ENCODE data around the gene RNF115. TPM values are rescaled to one million over a fixed set of nuclear protein-coding genes. Genes with fewer than 3 reads are reported as not detected.
"Not testable (repeated sequence)": the region's sequence is repeated elsewhere in the genome, so short reads cannot be mapped to it uniquely, and the experiment has no call there.

The RNF115 gene
- total RNA-seq, 6 donors from 2014 or later = 10.7 to 32.0 (median 19.0) TPM

- Histone ChIP-seq H3K9me3 (peaks cover 3 to 12% (median 11%) of the 10 kb centered on the region in 4 donors), H3K27ac (no peak overlapping the region), H3K27me3 (no peaks in the 10 kb centered on the region), H3K4me3 (no peak overlapping the region), H3K36me3 (peaks cover 0 to 7% (median 3%) of the 10 kb centered on the region in 4 donors), H3K4me1 (peaks cover 2 to 18% (median 7%) of the 10 kb centered on the region in 4 donors)
- no peak for TF ChIP-seq CTCF (IDR thresholded peaks at IDR 0.05)
- TF ChIP-seq POLR2A (IDR thresholded peaks at IDR 0.05) = no peak
- no peak for TF ChIP-seq POLR2AphosphoS5 (IDR thresholded peaks at IDR 0.05)
- no peak for TF ChIP-seq EP300 (IDR thresholded peaks at IDR 0.05)
- no peak for DNase-seq
- WGBS, 2 donors = 0 to 81% methylated on average over 1 of the region's 1 CpG
- no peak for ATAC-seq (ENCODE audit: low FRiP score in 2 of 2)
These were observed 27.1 kb downstream of the RNF115 start for GRCh38 chr1:145796753-145797152.

- DNase-seq (no peak), ATAC-seq (ENCODE audit: low FRiP score in 2 of 2) (no peak)
- Histone ChIP-seq H3K4me3 (no peak overlapping the region), H3K36me3 (peaks cover 0 to 7% (median 3%) of the 10 kb centered on the region in 4 donors), H3K27me3 (no peaks in the 10 kb centered on the region), H3K4me1 (peaks cover 0 to 4% (median under 1%) of the 10 kb centered on the region in 4 donors), H3K27ac (no peak overlapping the region), H3K9me3 (peaks cover 3 to 12% (median 11%) of the 10 kb centered on the region in 4 donors)
- no peak for TF ChIP-seq POLR2AphosphoS5 (IDR thresholded peaks at IDR 0.05)
- no peak for TF ChIP-seq POLR2A (IDR thresholded peaks at IDR 0.05)
- TF ChIP-seq EP300 (IDR thresholded peaks at IDR 0.05) = no peak
- TF ChIP-seq CTCF (IDR thresholded peaks at IDR 0.05) = no peak
- WGBS, 2 donors = 92% methylated on average over 10 of the region's 10 CpGs
These were observed 28.5 kb downstream of the RNF115 start for GRCh38 chr1:145795257-145795881.

GRCh38 chr1:145792484-145792883 lies 31.4 kb downstream of the RNF115 start:
- ATAC-seq (ENCODE audit: low FRiP score in 2 of 2) = no peak
- DNase-seq = no peak
- Histone ChIP-seq H3K36me3 (peaks cover 0 to 21% (median 3%) of the 10 kb centered on the region in 4 donors), H3K27ac (no peak overlapping the region), H3K27me3 (no peaks in the 10 kb centered on the region), H3K4me3 (no peak overlapping the region), H3K9me3 (peaks cover 3 to 12% (median 11%) of the 10 kb centered on the region in 4 donors), H3K4me1 (no peaks in the 10 kb centered on the region)
- 96 to 100% methylated on average over 1 of the region's 1 CpG for WGBS, 2 donors
- no peak for TF ChIP-seq POLR2A (IDR thresholded peaks at IDR 0.05)
- no peak for TF ChIP-seq EP300 (IDR thresholded peaks at IDR 0.05)
- TF ChIP-seq POLR2AphosphoS5 (IDR thresholded peaks at IDR 0.05) = no peak

- H3K9me3 ChIP-seq; H3K4me3 ChIP-seq; ATAC-seq (ENCODE audit: low FRiP score in 2 of 2); H3K27ac ChIP-seq; H3K4me1 ChIP-seq; H3K27me3 ChIP-seq; DNase-seq: not testable (repeated sequence)
- 88 to 91% methylated on average over 2 of the region's 2 CpGs for WGBS, 2 donors
- peaks cover 0 to 21% (median 3%) of the 10 kb centered on the region in 4 donors for H3K36me3 ChIP-seq
These were observed 32.0 kb downstream of the RNF115 start for GRCh38 chr1:145791860-145792259.

GRCh38 chr1:145788580-145788979 lies 35.3 kb downstream of the RNF115 start:
- DNase-seq (no peak), ATAC-seq (ENCODE audit: low FRiP score in 2 of 2) (no peak)
- TF ChIP-seq EP300 (IDR thresholded peaks at IDR 0.05) = no peak
- TF ChIP-seq POLR2AphosphoS5 (IDR thresholded peaks at IDR 0.05) = no peak
- TF ChIP-seq CTCF (IDR thresholded peaks at IDR 0.05) = no peak
- no peak for TF ChIP-seq POLR2A (IDR thresholded peaks at IDR 0.05)
- Histone ChIP-seq H3K27ac (no peak overlapping the region), H3K9me3 (no peaks in the 10 kb centered on the region), H3K36me3 (peaks cover 0 to 28% (median 3%) of the 10 kb centered on the region in 4 donors), H3K27me3 (no peaks in the 10 kb centered on the region), H3K4me1 (peaks cover 7 to 13% (median 9%) of the 10 kb centered on the region in 4 donors), H3K4me3 (no peak overlapping the region)
- 97 to 98% methylated on average over 3 of the region's 3 CpGs for WGBS, 2 donors

- no peak overlapping the region for H3K4me3 ChIP-seq
- peaks cover 0 to 27% (median 3%) of the 10 kb centered on the region in 4 donors for H3K36me3 ChIP-seq
- no peaks in the 10 kb centered on the region for H3K9me3 ChIP-seq
- no peaks in the 10 kb centered on the region for H3K27me3 ChIP-seq
- no peak for TF ChIP-seq POLR2A (IDR thresholded peaks at IDR 0.05)
- no peak for TF ChIP-seq POLR2AphosphoS5 (IDR thresholded peaks at IDR 0.05)
- no peak for TF ChIP-seq EP300 (IDR thresholded peaks at IDR 0.05)
- TF ChIP-seq CTCF (IDR thresholded peaks at IDR 0.05) = no peak
- 0 to 6% methylated on average over 1 of the region's 1 CpG for WGBS, 2 donors
- DNase-seq = no peak
- no peak for ATAC-seq (ENCODE audit: low FRiP score in 2 of 2)
- peak overlapping the region; percentile 11 to 73 (median 49) for H3K27ac ChIP-seq
- peaks cover 8 to 20% (median 11%) of the 10 kb centered on the region in 4 donors for H3K4me1 ChIP-seq
These were observed 37.6 kb downstream of the RNF115 start for GRCh38 chr1:145786271-145786670.
